Nucleus accumbens (tissue), 56 donors: ENCODE measurements around the gene DVL3.

Source experiments
- DNase-seq, 56 donors: peaks; one replicate each; lab custom pipeline; 2025; lab: John Stamatoyannopoulos, UW

Gene DVL3

DNA sequence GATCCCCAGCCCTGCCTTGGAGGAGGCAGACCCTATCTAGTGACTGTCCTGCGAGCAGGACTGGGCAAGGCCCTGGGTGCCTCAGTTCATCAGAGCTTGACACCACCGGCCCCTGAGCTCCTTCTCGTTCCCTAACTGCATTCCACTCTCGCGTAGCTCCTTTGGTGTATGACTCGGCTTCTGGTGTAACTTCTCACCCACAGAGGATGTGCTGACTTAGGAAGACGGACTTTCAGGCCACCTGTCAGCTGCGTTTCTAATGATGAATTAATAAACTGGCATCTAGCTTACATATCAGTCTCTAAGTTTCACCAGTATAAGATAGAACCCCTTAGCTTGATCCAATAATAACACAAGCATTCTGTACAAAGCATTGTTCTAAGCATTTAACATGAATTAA, 48.3 kb downstream of the DVL3 start:
- DNase-seq, result no peak

DNA sequence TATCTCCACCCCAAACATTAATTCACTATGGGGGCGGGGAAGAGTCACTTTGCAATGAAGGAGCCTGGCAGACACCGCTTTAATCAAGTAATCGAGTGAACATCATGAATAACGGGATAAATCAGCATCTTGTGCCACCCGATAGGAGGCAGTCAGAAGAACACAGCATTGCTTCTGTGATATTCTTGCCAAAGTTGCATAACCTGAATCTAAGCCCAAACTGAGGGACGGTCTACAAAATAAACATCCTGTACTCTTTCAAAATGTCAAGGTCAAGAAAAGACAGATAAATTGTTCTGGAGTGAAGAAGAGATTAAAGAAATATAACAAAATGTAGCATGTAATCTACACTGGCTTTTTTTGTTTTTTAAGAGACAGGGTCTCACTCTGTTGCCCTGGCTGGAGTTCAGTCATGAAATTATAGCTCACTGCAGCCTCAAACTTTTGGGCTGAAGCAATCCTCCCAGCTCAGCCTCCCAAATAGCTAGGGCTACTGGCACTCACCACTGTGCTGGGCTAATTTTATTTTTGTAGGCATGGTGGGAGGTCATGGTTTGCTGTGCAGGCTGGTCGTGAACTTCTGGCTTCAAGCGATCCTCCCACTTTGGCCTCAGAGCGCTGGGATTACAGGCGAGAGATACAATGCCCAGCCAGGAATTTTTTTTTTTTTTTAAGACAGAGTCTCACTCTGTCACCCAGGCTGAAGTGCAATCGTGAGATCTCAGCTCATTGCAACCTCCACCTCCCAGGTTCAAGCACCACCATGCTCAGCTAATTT, 54.2 kb downstream of the DVL3 start:
- DNase-seq, result no peak

DNA sequence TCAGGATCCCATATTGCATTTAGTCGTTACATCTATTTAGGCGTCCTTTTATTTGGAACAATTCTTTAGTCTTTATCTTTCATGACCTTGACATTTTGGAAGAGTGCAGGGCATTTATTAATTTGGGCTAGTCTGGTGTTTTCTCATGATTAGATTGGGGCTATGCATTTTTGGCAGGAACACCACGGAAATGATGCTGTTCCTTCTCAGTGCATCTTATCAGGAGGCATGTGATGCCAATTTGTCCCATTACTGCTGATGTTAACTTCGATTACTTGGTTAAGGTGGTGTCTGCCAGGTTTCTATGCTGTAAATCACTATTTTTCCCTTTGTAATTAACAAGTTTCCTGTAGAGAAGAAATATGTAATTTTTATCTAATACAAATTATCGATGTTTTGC, 56.1 kb downstream of the DVL3 start:
- DNase-seq, result no peak

DNA sequence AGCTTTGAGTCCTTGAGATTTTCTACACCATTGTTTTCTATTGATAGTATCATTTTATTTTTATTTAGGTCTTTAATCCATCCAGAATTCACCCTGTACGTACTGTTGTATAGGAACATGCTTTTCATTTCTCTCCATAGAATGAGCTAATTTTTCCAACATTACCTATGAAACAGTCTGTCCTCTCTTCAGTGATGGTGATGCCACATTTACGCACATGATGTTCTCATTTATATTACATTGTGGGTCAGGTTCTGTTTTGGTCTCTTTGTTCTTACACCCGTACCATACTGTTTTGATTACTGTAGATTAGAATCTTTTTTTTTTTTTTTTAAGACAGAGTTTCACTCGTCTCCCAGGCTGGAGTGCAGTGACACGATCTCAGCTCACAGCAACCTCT, 56.5 kb downstream of the DVL3 start:
- DNase-seq, result no peak

DNA sequence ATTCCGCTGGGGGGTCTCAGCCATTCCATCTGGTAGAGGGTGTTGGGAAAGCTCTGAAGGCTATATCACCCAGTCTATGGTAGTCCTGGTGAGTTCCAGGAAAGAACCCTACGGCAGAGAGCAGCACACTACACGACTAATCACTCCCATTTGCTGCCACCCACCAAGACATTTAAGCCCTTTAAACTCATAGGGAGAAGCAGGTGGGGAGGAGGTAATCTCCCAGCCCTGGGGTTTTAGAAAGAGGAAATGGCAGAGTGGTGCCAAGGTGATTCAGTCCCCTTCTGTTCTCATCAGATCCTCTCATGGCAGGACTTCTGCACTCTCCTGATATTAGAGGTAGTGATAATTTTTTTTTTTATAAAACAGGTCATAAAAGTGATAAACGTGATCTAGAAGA, 63.6 kb downstream of the DVL3 start:
- DNase-seq, result no peak

DNA sequence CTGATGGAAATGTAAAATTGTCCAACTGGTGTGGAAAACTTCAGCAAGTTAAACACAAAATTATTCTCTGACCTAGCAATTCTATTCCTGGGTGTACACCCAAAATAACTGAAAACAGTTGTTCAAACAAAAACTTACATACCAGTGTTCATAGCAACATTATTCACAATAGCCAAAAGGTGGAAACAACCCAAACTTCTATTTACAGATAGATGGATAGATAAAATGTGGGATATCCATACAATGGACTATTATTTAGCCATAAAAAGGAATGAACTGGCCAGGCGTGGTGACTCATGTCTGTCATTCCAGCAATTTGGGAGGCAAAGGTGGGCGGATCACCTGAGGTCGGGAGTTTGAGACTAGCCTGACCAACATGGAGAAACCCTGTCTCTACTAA, 67.3 kb downstream of the DVL3 start:
- no peak for DNase-seq
